Measurements from ENCODE around the gene BUB3. TPM values are rescaled to one million over a fixed set of nuclear protein-coding genes. Genes with fewer than 3 reads are reported as not detected.

The BUB3 gene
- total RNA-seq, 1 donor from 2014 or later = 245 TPM

DNA sequence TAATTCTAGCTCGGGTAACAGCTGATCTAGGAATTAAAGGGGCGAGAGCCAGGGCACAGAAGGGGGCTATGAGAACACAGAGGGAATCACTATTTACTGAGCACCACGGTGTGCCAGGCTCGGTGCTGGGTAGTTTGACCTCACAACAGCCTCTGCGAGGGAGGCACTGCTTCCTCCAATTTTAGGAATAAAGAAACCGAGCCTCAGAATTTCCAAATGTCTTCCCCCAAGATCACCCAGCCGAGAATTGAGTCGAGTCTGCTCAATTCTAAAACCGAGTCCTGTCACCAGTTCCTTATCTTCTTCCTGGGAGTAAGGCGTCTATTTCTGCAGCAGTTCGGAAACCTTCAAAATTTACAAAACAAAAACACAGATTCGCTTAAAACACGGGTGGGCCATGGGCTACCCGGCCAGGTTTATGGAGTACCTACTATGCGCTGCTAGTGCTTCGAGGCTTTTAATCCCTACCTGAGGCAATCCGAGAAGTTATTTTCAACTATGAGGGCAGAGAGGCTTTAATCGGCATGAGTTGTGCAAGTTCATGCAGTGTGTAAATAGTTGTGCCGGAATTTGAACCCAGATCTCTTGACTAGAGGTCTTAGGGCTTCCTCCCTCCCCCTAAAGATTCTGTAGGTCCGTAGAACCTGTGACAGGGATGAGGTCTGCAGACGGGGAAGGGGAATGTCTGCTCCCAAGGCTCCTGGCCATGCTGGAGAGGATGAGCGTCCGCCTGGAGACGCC, 7.1 kb upstream of the BUB3 start:
- peaks cover 36% of the 10 kb centered on the region for H3K4me1 Mint-ChIP-seq
- Histone ChIP-seq H4K20me1 (ENCODE audit: low read depth) (peaks cover 90% of the 10 kb centered on the region), H2AFZ (replicated peaks) (no peak overlapping the region), H3K9ac (no peak overlapping the region), H3K79me2 (ENCODE audit: low read depth) (no peaks in the 10 kb centered on the region), H3K4me3 (no peak overlapping the region), H3K36me3 (no peaks in the 10 kb centered on the region), H3K9me3 (ENCODE audit: low read depth) (no peaks in the 10 kb centered on the region), H3K4me2 (peak overlapping the region; percentile 77), H3K27ac (no peak overlapping the region), H3K27me3 (peaks cover 100% of the 10 kb centered on the region), H3K4me1 (peaks cover 50% of the 10 kb centered on the region), H3F3A (ENCODE audit: low read depth) (peaks cover 61% of the 10 kb centered on the region)
- no peak overlapping the region for H3K27ac Mint-ChIP-seq
- no peak for DNase-seq (ENCODE audit: low spot score)
- peak overlapping the region; percentile 73 for H3K4me3 Mint-ChIP-seq
- peak; percentile 17 for TF ChIP-seq EZH2phosphoT487 (IDR thresholded peaks at IDR 0.05)
- TF ChIP-seq EZH2 (IDR thresholded peaks at IDR 0.05) = no peak
- H3K36me3 Mint-ChIP-seq = no peaks in the 10 kb centered on the region
- peaks cover 2% of the 10 kb centered on the region for H3K9me3 Mint-ChIP-seq
- H3K27me3 Mint-ChIP-seq (ENCODE audit: insufficient read depth, low read depth) = peaks cover 86% of the 10 kb centered on the region

DNA sequence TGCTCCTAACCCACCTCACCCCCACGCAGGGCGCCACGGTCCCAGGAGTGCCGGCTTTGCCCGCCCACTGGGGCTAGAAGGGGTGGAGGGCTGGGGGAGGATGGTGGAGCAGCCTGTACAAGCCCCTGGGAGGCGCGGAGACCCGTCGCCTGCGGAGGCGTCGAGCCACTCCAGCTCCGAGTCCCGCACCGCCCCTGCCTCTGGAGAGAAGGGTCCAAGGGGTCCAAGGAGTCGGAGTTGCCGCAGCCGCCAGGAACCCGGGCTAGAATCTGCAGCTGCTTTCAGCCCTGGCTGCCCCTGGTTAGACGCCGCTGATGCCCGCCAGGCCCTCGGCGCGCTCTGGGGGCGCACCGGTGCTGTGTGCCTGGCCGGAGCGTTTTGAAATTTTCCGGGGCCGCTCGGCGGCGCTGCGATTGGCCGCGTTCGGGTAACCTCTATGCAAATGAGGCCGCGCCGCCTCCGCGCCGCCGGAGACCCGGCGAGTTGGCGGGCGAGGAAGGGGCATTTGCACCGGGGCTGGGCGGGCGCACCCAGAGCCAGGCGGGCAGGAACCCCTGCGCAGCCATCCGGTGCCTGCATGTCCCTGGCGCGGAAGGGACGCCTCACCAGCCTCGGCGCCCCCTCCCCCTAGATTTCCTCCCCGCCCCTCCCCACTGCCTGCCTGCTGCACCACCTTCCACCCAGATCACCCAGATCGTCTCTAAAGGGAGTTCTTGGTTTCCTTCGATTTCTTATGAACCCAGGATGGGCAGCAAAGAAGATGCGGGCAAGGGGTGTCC, 6.4 kb upstream of the BUB3 start, which contains the start of gene HMX2:
Gene HMX2, plus strand, starts transcription at position 502 of the 779 bp plus-strand sequence. Its CDS starts 243 bp downstream, at position 745.
- peaks cover 62% of the 10 kb centered on the region for H3F3A ChIP-seq (ENCODE audit: low read depth)
- TF ChIP-seq EZH2 (IDR thresholded peaks at IDR 0.05) (no peak), EZH2phosphoT487 (IDR thresholded peaks at IDR 0.05) (peak; percentile 6)
- TF ChIP-seq, protein P1, sequence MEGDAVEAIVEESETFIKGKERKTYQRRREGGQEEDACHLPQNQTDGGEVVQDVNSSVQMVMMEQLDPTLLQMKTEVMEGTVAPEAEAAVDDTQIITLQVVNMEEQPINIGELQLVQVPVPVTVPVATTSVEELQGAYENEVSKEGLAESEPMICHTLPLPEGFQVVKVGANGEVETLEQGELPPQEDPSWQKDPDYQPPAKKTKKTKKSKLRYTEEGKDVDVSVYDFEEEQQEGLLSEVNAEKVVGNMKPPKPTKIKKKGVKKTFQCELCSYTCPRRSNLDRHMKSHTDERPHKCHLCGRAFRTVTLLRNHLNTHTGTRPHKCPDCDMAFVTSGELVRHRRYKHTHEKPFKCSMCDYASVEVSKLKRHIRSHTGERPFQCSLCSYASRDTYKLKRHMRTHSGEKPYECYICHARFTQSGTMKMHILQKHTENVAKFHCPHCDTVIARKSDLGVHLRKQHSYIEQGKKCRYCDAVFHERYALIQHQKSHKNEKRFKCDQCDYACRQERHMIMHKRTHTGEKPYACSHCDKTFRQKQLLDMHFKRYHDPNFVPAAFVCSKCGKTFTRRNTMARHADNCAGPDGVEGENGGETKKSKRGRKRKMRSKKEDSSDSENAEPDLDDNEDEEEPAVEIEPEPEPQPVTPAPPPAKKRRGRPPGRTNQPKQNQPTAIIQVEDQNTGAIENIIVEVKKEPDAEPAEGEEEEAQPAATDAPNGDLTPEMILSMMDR (IDR thresholded peaks at IDR 0.05) = peak; percentile 35
- H3K27ac Mint-ChIP-seq = no peak within 1 kb of the TSS
- no peaks in the 10 kb centered on the region for H3K79me2 ChIP-seq (ENCODE audit: low read depth)
- H3K9me3 Mint-ChIP-seq = peaks cover 2% of the 10 kb centered on the region
- no peaks in the 10 kb centered on the region for H3K9me3 ChIP-seq (ENCODE audit: low read depth)
- H3K27me3 Mint-ChIP-seq (ENCODE audit: insufficient read depth, low read depth) = peaks cover 84% of the 10 kb centered on the region
- H3K4me1 Mint-ChIP-seq = peaks cover 36% of the 10 kb centered on the region
- no peaks in the 10 kb centered on the region for H3K36me3 ChIP-seq
- peak within 1 kb of the TSS; percentile 77 for H3K4me2 ChIP-seq
- no peak within 1 kb of the TSS for H3K27ac ChIP-seq
- H3K4me3 Mint-ChIP-seq = peak within 1 kb of the TSS; percentile 73
- H3K27me3 ChIP-seq = peaks cover 100% of the 10 kb centered on the region
- H3K4me3 ChIP-seq = peak within 1 kb of the TSS; percentile 41
- peak; percentile 89 for DNase-seq (ENCODE audit: low spot score)
- H3K9ac ChIP-seq = no peak within 1 kb of the TSS
- peaks cover 83% of the 10 kb centered on the region for H4K20me1 ChIP-seq (ENCODE audit: low read depth)
- H3K36me3 Mint-ChIP-seq = no peaks in the 10 kb centered on the region
- no peak within 1 kb of the TSS for H2AFZ ChIP-seq (replicated peaks)
- H3K4me1 ChIP-seq = peaks cover 43% of the 10 kb centered on the region

DNA sequence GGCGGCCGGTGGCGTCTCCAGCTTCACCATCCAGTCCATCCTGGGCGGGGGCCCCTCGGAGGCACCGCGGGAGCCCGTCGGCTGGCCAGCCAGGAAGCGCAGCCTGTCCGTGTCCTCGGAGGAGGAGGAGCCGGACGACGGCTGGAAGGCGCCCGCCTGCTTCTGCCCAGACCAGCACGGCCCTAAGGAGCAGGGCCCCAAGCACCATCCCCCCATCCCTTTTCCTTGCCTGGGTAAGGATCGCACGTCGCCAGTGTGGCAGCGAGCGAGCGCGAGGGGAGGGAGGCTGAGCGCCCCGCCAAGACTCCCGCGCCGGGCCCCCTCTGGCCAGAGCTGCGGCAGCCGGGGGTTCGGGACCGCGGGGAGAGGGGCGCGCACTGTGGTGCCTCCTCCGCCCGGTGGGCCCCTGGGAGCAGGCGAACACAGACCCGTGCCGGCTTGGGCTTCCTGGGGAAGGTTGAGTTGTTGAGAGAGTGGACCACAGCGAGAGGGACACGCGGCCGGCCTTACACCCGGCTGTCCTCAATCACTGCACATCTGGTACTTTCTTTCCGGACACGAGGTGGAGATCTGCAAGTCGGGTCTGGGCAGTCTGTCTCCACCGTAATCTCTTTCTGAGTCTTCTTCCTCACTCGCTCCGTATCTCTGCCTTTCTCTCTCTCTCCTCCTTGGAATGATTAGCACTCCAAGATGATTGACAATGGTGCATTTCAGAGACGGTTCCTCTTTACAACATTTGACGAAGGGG, 5.6 kb upstream of the BUB3 start:
- peak overlapping the region; percentile 41 for H3K4me3 ChIP-seq
- peaks cover 76% of the 10 kb centered on the region for H3K27me3 Mint-ChIP-seq (ENCODE audit: insufficient read depth, low read depth)
- peak overlapping the region; percentile 77 for H3K4me2 ChIP-seq
- H3K36me3 ChIP-seq = no peaks in the 10 kb centered on the region
- H3K4me1 Mint-ChIP-seq = peaks cover 34% of the 10 kb centered on the region
- H2AFZ ChIP-seq (replicated peaks) = no peak overlapping the region
- peak overlapping the region; percentile 68 for H3K4me3 Mint-ChIP-seq
- no peaks in the 10 kb centered on the region for H3K79me2 ChIP-seq (ENCODE audit: low read depth)
- H3K36me3 Mint-ChIP-seq = no peaks in the 10 kb centered on the region
- no peak overlapping the region for H3K27ac ChIP-seq
- peaks cover 100% of the 10 kb centered on the region for H3K27me3 ChIP-seq
- peaks cover 2% of the 10 kb centered on the region for H3K9me3 Mint-ChIP-seq
- no peak overlapping the region for H3K27ac Mint-ChIP-seq
- peaks cover 76% of the 10 kb centered on the region for H4K20me1 ChIP-seq (ENCODE audit: low read depth)
- peak; percentile 70 for TF ChIP-seq EZH2 (IDR thresholded peaks at IDR 0.05)
- TF ChIP-seq, protein P1 (IDR thresholded peaks at IDR 0.05) = no peak
- TF ChIP-seq EZH2phosphoT487 (IDR thresholded peaks at IDR 0.05) = peak; percentile 67
- no peaks in the 10 kb centered on the region for H3K9me3 ChIP-seq (ENCODE audit: low read depth)
- H3K9ac ChIP-seq = no peak overlapping the region
- peak; percentile 66 for DNase-seq (ENCODE audit: low spot score)
- peaks cover 37% of the 10 kb centered on the region for H3K4me1 ChIP-seq
- peaks cover 56% of the 10 kb centered on the region for H3F3A ChIP-seq (ENCODE audit: low read depth)

Measured in neural progenitor cell (in vitro differentiated cells).